Kidney (tissue), 14 donors: ENCODE results near the gene RSPH1. TPM values are rescaled to one million over a fixed set of nuclear protein-coding genes. Genes with fewer than 3 reads are reported as not detected.
A peak's percentile ranks its signal among the peaks of the same experiment; 100 is the strongest.
"Not testable (repeated sequence)": the region's sequence is repeated elsewhere in the genome, so short reads cannot be mapped to it uniquely, and the experiment has no call there.

Experiments used
- DNase-seq, 5 donors: peaks; one replicate each; pipeline ENCODE4 v3.0.0-alpha.2; 2013 to 2020
- FAIRE-seq: peaks from 2 replicates; lab custom pipeline; 2012; peaks lifted over from hg19 to GRCh38; lab: Jason Lieb, UNC
- H3K27ac ChIP-seq, 2 donors: one replicate each; pipeline ENCODE4 v1.7.0; 2013; ENCODE audit warnings: low read depth in 2 of 2, low read length in 2 of 2, inconsistent platforms in 1 of 2
- H3K27me3 ChIP-seq: one replicate; pipeline ENCODE4 v1.7.1; 2013; ENCODE audit warnings: low read length, inconsistent platforms; ENCODE audit not compliant: control insufficient read depth, insufficient read depth
- H3K36me3 ChIP-seq, 3 donors: one replicate each; pipeline versions ENCODE4 v1.7.0 to v1.7.1; 2013; ENCODE audit warnings: low read length in 3 of 3, control low read depth in 1 of 3, inconsistent platforms in 1 of 3; ENCODE audit not compliant: insufficient read depth in 3 of 3, control insufficient read depth in 2 of 3
- H3K4me1 ChIP-seq, 3 donors: one replicate each; pipeline versions ENCODE4 v1.7.0 to v1.7.1; 2013; ENCODE audit warnings: low read length in 3 of 3, inconsistent platforms in 1 of 3, low read depth in 1 of 3; ENCODE audit not compliant: control insufficient read depth in 2 of 3, insufficient read depth in 2 of 3
- H3K4me3 ChIP-seq, 3 donors: one replicate each; pipeline versions ENCODE4 v1.7.0 to v1.8.1; 2013; ENCODE audit warnings: low read length in 3 of 3, control low read depth in 1 of 3, inconsistent platforms in 1 of 3
- H3K9ac ChIP-seq, 3 donors: one replicate each; pipeline versions ENCODE4 v1.7.0 to v1.7.1; 2013; ENCODE audit warnings: low read length in 3 of 3, control low read depth in 1 of 3, inconsistent platforms in 1 of 3
- H3K9me3 ChIP-seq, 3 donors: one replicate each; pipeline versions ENCODE4 v1.7.0 to v1.7.1; 2013; ENCODE audit warnings: low read length in 3 of 3, control low read depth in 1 of 3, inconsistent platforms in 1 of 3; ENCODE audit not compliant: control insufficient read depth in 2 of 3, insufficient read depth in 1 of 3
- intact Hi-C: fragments of 100-400 bp; cut with DNase I; formaldehyde crosslinking; loops from one replicate; pipeline ENCODE4 v1.11.1; 2022
- polyA plus RNA-seq: library from polyadenylated mRNA; stranded (reverse); fragments of 350-450 nt; fragmentation: Illumina TruSeq; extraction: RNeasy Lipid Tissue Mini Kit (QIAGEN cat#74804); gene quantifications from one replicate; pipeline ENCODE4 v1.2.3, GENCODE V29; 2014; ENCODE audit warnings: low read depth, low replicate concordance; ENCODE audit not compliant: insufficient read depth
- total RNA-seq: library from RNA; stranded (reverse); fragmentation: NEBNext Ultra II Directional; extraction: Animal tissue kit (Norgen Biotek cat#: 25700); gene quantifications from one replicate; pipeline ENCODE4 v1.2.1, GENCODE V29; 2021
- TF ChIP-seq, protein P1 (sequence below): IDR thresholded peaks from 3 replicates; pipeline ENCODE4 v1.5.1; 2012; ENCODE audit warnings: mild to moderate bottlenecking, moderate library complexity, borderline replicate concordance; ENCODE audit not compliant: insufficient read depth; ENCODE audit errors: extremely low read depth
- donor health status: control.
- donor health status: control.
- donor health status: control.
- donor health status: control.
- donor health status: control.
- donor health status: DM: yes; HTN: yes; CAD: no.
- donor health status: Normal renal cell carcinoma (clear cell type).

RSPH1 gene
- total and polyA plus RNA-seq, 2 donors from 2014 or later: 12.0 to 13.0 TPM

DNA sequence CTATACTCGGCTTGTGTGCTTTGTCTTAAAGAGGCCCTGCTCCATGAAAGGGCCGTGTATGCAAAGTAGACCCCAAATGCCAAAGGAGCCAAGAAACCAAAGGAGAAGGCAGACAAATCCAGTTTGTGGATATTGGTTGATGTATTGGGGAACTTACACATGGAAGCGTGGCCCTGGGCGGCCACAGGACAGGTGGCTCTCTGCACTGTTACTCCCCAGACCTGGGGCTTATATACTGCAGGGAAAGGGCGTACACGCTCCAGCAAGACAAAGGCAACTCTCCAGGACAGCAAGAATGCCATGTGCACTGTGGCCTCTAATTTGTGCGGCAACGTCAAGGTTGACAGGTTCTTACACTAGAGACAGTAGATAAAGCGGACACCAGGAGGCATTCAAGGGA lies 24.8 kb downstream of the RSPH1 start:
- Histone ChIP-seq H3K27me3 (no peaks in the 10 kb centered on the region), H3K9ac (no peak overlapping the region), H3K4me1 (peaks cover 0 to 11% (median 7%) of the 10 kb centered on the region in 3 donors), H3K36me3 (no peaks in the 10 kb centered on the region), H3K27ac (no peak overlapping the region), H3K9me3 (no peaks in the 10 kb centered on the region), H3K4me3 (no peak overlapping the region)
- DNase-seq: peak in 3 of 5 donors; percentile 25 to 32 (median 28)
- intact Hi-C loops: no loop called here
- no peak for FAIRE-seq
- TF ChIP-seq, protein P1, sequence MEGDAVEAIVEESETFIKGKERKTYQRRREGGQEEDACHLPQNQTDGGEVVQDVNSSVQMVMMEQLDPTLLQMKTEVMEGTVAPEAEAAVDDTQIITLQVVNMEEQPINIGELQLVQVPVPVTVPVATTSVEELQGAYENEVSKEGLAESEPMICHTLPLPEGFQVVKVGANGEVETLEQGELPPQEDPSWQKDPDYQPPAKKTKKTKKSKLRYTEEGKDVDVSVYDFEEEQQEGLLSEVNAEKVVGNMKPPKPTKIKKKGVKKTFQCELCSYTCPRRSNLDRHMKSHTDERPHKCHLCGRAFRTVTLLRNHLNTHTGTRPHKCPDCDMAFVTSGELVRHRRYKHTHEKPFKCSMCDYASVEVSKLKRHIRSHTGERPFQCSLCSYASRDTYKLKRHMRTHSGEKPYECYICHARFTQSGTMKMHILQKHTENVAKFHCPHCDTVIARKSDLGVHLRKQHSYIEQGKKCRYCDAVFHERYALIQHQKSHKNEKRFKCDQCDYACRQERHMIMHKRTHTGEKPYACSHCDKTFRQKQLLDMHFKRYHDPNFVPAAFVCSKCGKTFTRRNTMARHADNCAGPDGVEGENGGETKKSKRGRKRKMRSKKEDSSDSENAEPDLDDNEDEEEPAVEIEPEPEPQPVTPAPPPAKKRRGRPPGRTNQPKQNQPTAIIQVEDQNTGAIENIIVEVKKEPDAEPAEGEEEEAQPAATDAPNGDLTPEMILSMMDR: no peak

DNA sequence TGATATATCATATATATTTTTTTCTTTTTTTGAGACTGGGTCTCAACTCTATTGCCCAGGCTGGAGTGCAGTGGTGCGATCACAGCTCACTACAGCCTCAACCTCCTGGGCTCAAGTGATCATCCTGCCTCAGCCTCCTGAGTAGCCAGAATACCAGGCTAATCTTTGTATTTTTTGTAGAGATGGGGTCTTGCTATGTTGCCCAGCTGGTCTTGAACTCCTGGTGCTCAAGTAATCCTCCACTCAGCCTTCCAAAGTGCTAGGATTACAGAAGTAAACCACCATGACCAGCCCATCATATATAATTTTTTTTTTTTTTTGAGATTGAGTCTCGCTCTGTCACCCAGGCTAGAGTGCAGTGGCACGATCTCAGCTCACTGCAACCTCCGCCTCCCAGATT lies 26.3 kb downstream of the RSPH1 start:
- FAIRE-seq, H3K27me3 ChIP-seq, intact Hi-C loops, H3K27ac ChIP-seq, H3K9me3 ChIP-seq, H3K36me3 ChIP-seq, H3K4me3 ChIP-seq, DNase-seq, H3K9ac ChIP-seq: not testable (repeated sequence)
- peaks cover 0 to 14% (median 13%) of the 10 kb centered on the region in 3 donors for H3K4me1 ChIP-seq

DNA sequence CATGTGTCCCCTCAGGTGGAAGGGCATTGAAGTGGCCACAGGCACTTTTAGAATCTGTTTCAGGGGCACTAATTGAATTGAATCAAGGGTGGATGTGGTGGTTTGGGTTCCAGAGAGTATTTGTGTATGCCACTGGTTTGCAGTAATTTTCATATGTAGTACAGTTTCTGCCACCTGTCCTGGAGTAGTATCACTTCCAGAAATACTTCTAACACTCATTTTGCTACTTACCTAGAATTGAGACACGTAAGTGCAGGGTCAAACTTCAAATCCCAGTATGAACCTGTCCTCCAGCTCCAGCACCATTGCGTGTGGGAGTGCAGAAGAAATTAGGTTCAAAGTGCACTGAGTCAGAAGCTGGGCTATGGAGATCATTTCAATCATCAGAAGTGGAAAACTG lies 26.8 kb downstream of the RSPH1 start:
- Histone ChIP-seq H3K9me3 (no peaks in the 10 kb centered on the region), H3K27me3 (no peaks in the 10 kb centered on the region), H3K4me1 (peaks cover 0 to 14% (median 9%) of the 10 kb centered on the region in 3 donors), H3K9ac (no peak overlapping the region), H3K4me3 (no peak overlapping the region), H3K27ac (no peak overlapping the region), H3K36me3 (no peaks in the 10 kb centered on the region)
- TF ChIP-seq, protein P1: no peak
- FAIRE-seq (no peak), DNase-seq (peak in 1 of 5 donors; percentile 26)
- intact Hi-C loops: no loop called here

DNA sequence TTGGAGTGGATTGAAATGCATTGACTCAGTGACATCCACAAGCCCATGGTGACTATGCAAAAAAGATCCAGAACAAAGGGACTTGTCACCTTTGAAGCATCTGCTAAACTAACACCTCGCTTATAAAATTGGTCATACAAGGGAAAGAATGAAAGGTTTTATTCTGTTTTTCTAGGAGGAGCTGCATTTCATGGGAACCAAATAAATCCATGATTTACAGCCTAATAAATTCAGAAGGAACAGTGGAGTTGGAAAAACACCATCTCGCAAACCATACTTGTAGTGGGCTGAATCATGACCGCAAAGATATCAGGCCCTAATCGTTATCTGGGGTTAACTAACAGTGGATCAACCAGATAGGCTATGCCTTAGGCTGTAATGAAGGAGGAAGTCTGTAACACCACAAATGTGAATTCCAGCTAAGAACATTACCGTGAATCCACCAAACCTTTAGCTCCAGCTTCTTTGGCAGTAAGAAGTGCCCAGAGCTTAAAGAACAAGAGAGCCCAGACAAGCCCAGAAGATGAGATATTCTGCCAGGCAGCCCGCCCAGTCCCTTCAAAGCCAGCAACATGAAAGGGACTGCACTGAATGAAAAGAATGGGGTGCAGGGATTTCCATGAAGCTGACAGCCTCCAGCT lies 27.4 kb downstream of the RSPH1 start:
- Histone ChIP-seq H3K27ac (peak overlapping the region in 1 of 2 donors; percentile 28), H3K4me1 (peaks cover 0 to 10% (median 9%) of the 10 kb centered on the region in 3 donors), H3K4me3 (no peak overlapping the region), H3K9ac (no peak overlapping the region), H3K27me3 (no peaks in the 10 kb centered on the region), H3K9me3 (no peaks in the 10 kb centered on the region), H3K36me3 (no peaks in the 10 kb centered on the region)
- FAIRE-seq (no peak), DNase-seq (peak in 1 of 5 donors; percentile 12)
- intact Hi-C loops: no loop called here
- TF ChIP-seq, protein P1: no peak
